HepG2 (cell line): ENCODE data around the gene CHMP5. TPM values are rescaled to one million over a fixed set of nuclear protein-coding genes. Genes with fewer than 3 reads are reported as not detected.
A peak's percentile ranks its signal among the peaks of the same experiment; 100 is the strongest.

Experiments
- ATAC-seq: fragments of 200-7000 bp; cut with Tn5 transposase; 3 replicates; pipeline ENCODE4 v1.9.1; 2020; ENCODE audit warnings: mild to moderate bottlenecking, moderate library complexity
- BruUV-seq: library from RNA; stranded (reverse); fragments of 400-500 nt; replicated peaks from 2 replicates; lab custom pipeline; 2021; lab: Mats Ljungman, UMichigan
- CTCF ChIA-PET: fragments of 300-600 bp; formaldehyde crosslinking; extraction: SDS; loops from one replicate; lab custom pipeline; 2021; ENCODE audit warnings: low total read pairs, inconsistent platforms, low intra/inter-chr PET ratio; lab: Yijun Ruan, JAX
- POLR2A ChIA-PET: fragments of 350-600 bp; sonication (Branson Sonifier 250); formaldehyde crosslinking; loops from one replicate; lab custom pipeline; 2020; ENCODE audit warnings: antibody characterized with exemption, inconsistent platforms; lab: Yijun Ruan, JAX
- DNase-seq: peaks from one replicate; pipeline ENCODE4 v3.0.0-alpha.2; 2015; ENCODE audit warnings: low spot score
- FAIRE-seq: peaks from 3 replicates; lab custom pipeline; 2011; peaks lifted over from hg19 to GRCh38; lab: Jason Lieb, UNC
- H2AFZ ChIP-seq: one replicate; pipeline ENCODE4 v1.6.1; 2011; ENCODE audit warnings: low read length, inconsistent platforms
- H3K27ac ChIP-seq: fragments of 300-600 bp; 3 replicates; pipeline ENCODE4 v1.8.0; 2011; ENCODE audit warnings: mixed run types, mild to moderate bottlenecking, mixed read lengths, low read length, inconsistent platforms; ENCODE audit not compliant: insufficient read depth; ENCODE audit errors: extremely low read length
- H3K27me3 ChIP-seq, 2 experiments: fragments of 200-600 bp in 1 of 2; 2 replicates in 1 of 2; 3 replicates in 1 of 2; pipeline versions ENCODE4 v1.6.0 to v1.8.0; 2011; ENCODE audit warnings: low read length in 2 of 2, mild to moderate bottlenecking in 2 of 2, moderate library complexity in 2 of 2, inconsistent platforms in 1 of 2; ENCODE audit not compliant: insufficient read depth in 2 of 2, control insufficient read depth in 1 of 2
- H3K36me3 ChIP-seq, 2 experiments: fragments of 200-600 bp in 1 of 2; replicated peaks in 1 of 2; 2 replicates in 1 of 2; 3 replicates in 1 of 2; pipeline versions ENCODE4 v1.5.1 to v1.8.0; 2011; ENCODE audit warnings: low read length in 2 of 2, inconsistent platforms in 1 of 2; ENCODE audit not compliant: insufficient read depth in 2 of 2, control insufficient read depth in 1 of 2
- H3K4me1 ChIP-seq: 2 replicates; pipeline ENCODE4 v1.5.1; 2012; ENCODE audit warnings: low read length, inconsistent platforms; ENCODE audit not compliant: insufficient read depth
- H3K4me2 ChIP-seq: 2 replicates; pipeline ENCODE4 v1.6.0; 2011; ENCODE audit warnings: low read depth, low read length, inconsistent platforms
- H3K4me3 ChIP-seq, 3 experiments: fragments of 200-600 bp in 1 of 3; sonication (generic), shearing (Covaris generic) in 1 of 3; replicated peaks in 1 of 3; 2 replicates each; pipeline ENCODE4 v1.5.1; 2011 to 2016; ENCODE audit warnings: low read length in 3 of 3, inconsistent platforms in 2 of 3, low read depth in 2 of 3, mild to moderate bottlenecking in 2 of 3, control low read depth in 1 of 3, mixed read lengths in 1 of 3; ENCODE audit not compliant: insufficient read depth in 1 of 3
- H3K79me2 ChIP-seq: one replicate; pipeline ENCODE4 v1.6.1; 2011; ENCODE audit warnings: low read length, inconsistent platforms; ENCODE audit not compliant: insufficient read depth
- H3K9ac ChIP-seq: 2 replicates; pipeline ENCODE4 v1.6.0; 2011; ENCODE audit warnings: mild to moderate bottlenecking, low read depth, low read length, inconsistent platforms; ENCODE audit not compliant: insufficient read depth
- H3K9me3 ChIP-seq: 2 replicates; pipeline ENCODE4 v1.5.1; 2012; ENCODE audit warnings: mild to moderate bottlenecking, low read length
- H4K20me1 ChIP-seq: 2 replicates; pipeline ENCODE4 v1.6.0; 2011; ENCODE audit warnings: inconsistent platforms, mild to moderate bottlenecking, low read length, moderate library complexity; ENCODE audit not compliant: insufficient read depth
- ATM ChIP-seq: fragments of 450-650 bp; IDR thresholded peaks from 2 replicates; pipeline ENCODE4 v1.7.1; 2017; ENCODE audit warnings: mild to moderate bottlenecking, borderline replicate concordance
- POLR2G ChIP-seq: fragments of 200-400 bp; formaldehyde crosslinking; IDR thresholded peaks from 2 replicates; pipeline ENCODE4 v1.6.1; 2018; ENCODE audit warnings: mild to moderate bottlenecking, low read depth, low read length, moderate library complexity
- SATB2 ChIP-seq: sonication (generic); formaldehyde crosslinking; IDR thresholded peaks from 2 replicates; pipeline ENCODE4 v1.5.0; 2020; ENCODE audit warnings: missing genetic modification reagents
- SNAPC2 ChIP-seq: sonication (generic); formaldehyde crosslinking; IDR thresholded peaks from 2 replicates; pipeline ENCODE4 v1.8.1; 2022; ENCODE audit warnings: mild to moderate bottlenecking, missing genetic modification reagents
- SRF ChIP-seq: IDR thresholded peaks from 2 replicates; pipeline ENCODE4 v1.6.1; 2011; ENCODE audit warnings: mild to moderate bottlenecking, low read depth, low read length, moderate library complexity
- TARDBP ChIP-seq: sonication (generic); formaldehyde crosslinking; IDR thresholded peaks from 2 replicates; pipeline ENCODE4 v1.8.0; 2022; ENCODE audit warnings: mild to moderate bottlenecking, missing genetic modification reagents
- THYN1 ChIP-seq: sonication (generic); formaldehyde crosslinking; IDR thresholded peaks from 2 replicates; pipeline ENCODE4 v1.8.1; 2023; ENCODE audit warnings: low read depth, mild to moderate bottlenecking, moderate library complexity, missing genetic modification reagents, borderline replicate concordance
- ZBTB14 ChIP-seq: sonication (generic); formaldehyde crosslinking; IDR thresholded peaks from 2 replicates; pipeline ENCODE4 v1.4.0; 2020; ENCODE audit warnings: missing genetic modification reagents
- ZBTB8A ChIP-seq: sonication (generic); formaldehyde crosslinking; IDR thresholded peaks from 2 replicates; pipeline ENCODE4 v1.4.0; 2020; ENCODE audit warnings: mild to moderate bottlenecking, low read depth, missing genetic modification reagents, borderline replicate concordance
- ZNF121 ChIP-seq: sonication (generic); formaldehyde crosslinking; IDR thresholded peaks from 2 replicates; pipeline ENCODE4 v1.5.0; 2020; ENCODE audit warnings: mild to moderate bottlenecking, missing genetic modification reagents
- ZNF501 ChIP-seq: sonication (generic); formaldehyde crosslinking; IDR thresholded peaks from 2 replicates; pipeline ENCODE4 v1.5.1; 2020; ENCODE audit warnings: mild to moderate bottlenecking, moderate library complexity, missing genetic modification reagents
- ZNF672 ChIP-seq: sonication (generic); formaldehyde crosslinking; IDR thresholded peaks from 2 replicates; pipeline ENCODE4 v1.8.1; 2022; ENCODE audit warnings: missing genetic modification reagents
- ZNF713 ChIP-seq: sonication (generic); formaldehyde crosslinking; IDR thresholded peaks from 2 replicates; pipeline ENCODE4 v1.4.0; 2020; ENCODE audit warnings: mild to moderate bottlenecking, missing genetic modification reagents
- WGBS: methylation state at CpG from one replicate; pipeline ENCODE4 v1.1.6; 2017; ENCODE audit warnings: low lambda C conversion rate; 5-methylcytosine and 5-hydroxymethylcytosine counted together
- in situ Hi-C: cut with HindIII; loops from 2 replicates; pipeline ENCODE4 v1.10.0; 2017; ENCODE audit warnings: low pct_unique_long_range_greater_than_20kb; ENCODE audit not compliant: extremely low pct_ligation_motif_present
- intact Hi-C: fragments of 100-400 bp; cut with micrococcal nuclease; formaldehyde crosslinking; loops from one replicate; pipeline ENCODE4 v1.10.0; 2022; ENCODE audit not compliant: unreplicated experiment
- polyA plus RNA-seq, 8 experiments: library from polyadenylated mRNA; depleted of rRNA in 3 of 8; stranded (reverse) in 7 of 8; unstranded in 1 of 8; fragments of >200 nt; fragmentation: Illumina TruSeq in 4 of 8; extraction: Trizol in 4 of 8; gene quantifications; 2 replicates each; pipeline versions ENCODE4 v1.2.1 to v1.2.3, GENCODE V29; 2011 to 2016; ENCODE audit warnings: low read depth in 4 of 8, missing spikeins in 1 of 8, mixed read lengths in 1 of 8; ENCODE audit not compliant: insufficient read depth in 1 of 8
- total RNA-seq, 5 experiments: library from RNA; depleted of rRNA; stranded (reverse); fragments of >200 nt; fragmentation: Illumina TruSeq; extraction: Trizol; gene quantifications; 2 replicates each; pipeline ENCODE4 v1.2.3, GENCODE V29; 2016; ENCODE audit warnings: low read depth in 1 of 5
- TF ChIP-seq, protein P1 (sequence below): IDR thresholded peaks from 2 replicates; pipeline ENCODE4 v1.6.1; 2016

CHMP5 gene
- total and polyA plus RNA-seq, 2 of the 13 experiments (the other 11 are each of a cell fraction or from before 2014, with no cell fraction given): 46.0 to 57.3 TPM

- intact Hi-C loops (no loop called here), in situ Hi-C loops (no loop called here)
- H3K4me3 ChIP-seq: no peak overlapping the region
- no peak overlapping the region for H3K27ac ChIP-seq
- peaks cover 0 to 7% of the 10 kb centered on the region in 2 experiments; a peak in 3 of 5 replicates for H3K27me3 ChIP-seq
- H4K20me1 ChIP-seq: no peaks in the 10 kb centered on the region
- H3K36me3 ChIP-seq: no peaks in the 10 kb centered on the region
- POLR2A ChIA-PET: interaction anchor here (1.1 kb wide), 1 partner anchor 9 kb away, joined by 3 read pairs; the partner anchor contains the start of gene SPINK4
- CTCF ChIA-PET: no interaction called here
- WGBS: 14% methylated on average over 10 of the region's 13 CpGs
- peak overlapping the region; percentile 36; the same call in 1 of the 2 replicates for H3K4me2 ChIP-seq
- no peaks in the 10 kb centered on the region for H3K79me2 ChIP-seq
- no peak for TF ChIP-seq ATM
- TF ChIP-seq ZNF121 (CRISPR knock-in tag): peak; percentile 80
- BruUV-seq: no TSS peak
- no peak for FAIRE-seq
- H3K4me1 ChIP-seq: peaks cover 42% of the 10 kb centered on the region
- no peak overlapping the region for H2AFZ ChIP-seq
- H3K9ac ChIP-seq: no peak overlapping the region
- H3K9me3 ChIP-seq: no peaks in the 10 kb centered on the region
- DNase-seq: no peak
- ATAC-seq: peak; percentile 23; the same call in 2 of the 3 replicates
Measured at GRCh38 chr9:33230756-33231622, 33.9 kb upstream of the CHMP5 start.

GRCh38 chr9:33231623-33231942, 33.3 kb upstream of the CHMP5 start:
- Histone ChIP-seq H3K9me3 (no peaks in the 10 kb centered on the region), H3K27me3 (peaks cover 0 to 7% of the 10 kb centered on the region in 2 experiments; a peak in 3 of 5 replicates), H3K36me3 (no peaks in the 10 kb centered on the region), H3K9ac (no peak overlapping the region), H3K4me1 (peaks cover 42% of the 10 kb centered on the region), H3K4me3 (no peak overlapping the region), H3K79me2 (no peaks in the 10 kb centered on the region), H4K20me1 (no peaks in the 10 kb centered on the region), H3K27ac (no peak overlapping the region), H2AFZ (no peak overlapping the region), H3K4me2 (peak overlapping the region; percentile 36; the same call in 1 of the 2 replicates)
- intact Hi-C loops (no loop called here), in situ Hi-C loops (no loop called here)
- ChIA-PET CTCF (no interaction called here), POLR2A (no interaction called here)
- DNase-seq (no peak), FAIRE-seq (no peak), ATAC-seq (no peak)
- 44% methylated on average over 2 of the region's 2 CpGs for WGBS
- no TSS peak for BruUV-seq
- TF ChIP-seq SRF: no peak
- no peak for TF ChIP-seq THYN1 (CRISPR knock-in tag)
- no peak for TF ChIP-seq ZNF672 (CRISPR knock-in tag)
- no peak for TF ChIP-seq ZNF501
- TF ChIP-seq TARDBP (CRISPR knock-in tag): no peak
- no peak for TF ChIP-seq SNAPC2 (CRISPR knock-in tag)
- TF ChIP-seq ZBTB14 (CRISPR knock-in tag): no peak
- TF ChIP-seq POLR2G: no peak
- TF ChIP-seq SATB2: no peak
- TF ChIP-seq, protein P1, sequence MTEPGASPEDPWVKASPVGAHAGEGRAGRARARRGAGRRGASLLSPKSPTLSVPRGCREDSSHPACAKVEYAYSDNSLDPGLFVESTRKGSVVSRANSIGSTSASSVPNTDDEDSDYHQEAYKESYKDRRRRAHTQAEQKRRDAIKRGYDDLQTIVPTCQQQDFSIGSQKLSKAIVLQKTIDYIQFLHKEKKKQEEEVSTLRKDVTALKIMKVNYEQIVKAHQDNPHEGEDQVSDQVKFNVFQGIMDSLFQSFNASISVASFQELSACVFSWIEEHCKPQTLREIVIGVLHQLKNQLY: no peak
- TF ChIP-seq ZBTB8A: no peak
- no peak for TF ChIP-seq ZNF713 (CRISPR knock-in tag)
